GM18499 (cell line): ENCODE data around the gene MAMDC4.
"Not testable (repeated sequence)": the region's sequence is repeated elsewhere in the genome, so short reads cannot be mapped to it uniquely, and the experiment has no call there.

Experiments used
- ATAC-seq: cut with Tn5 transposase; IDR thresholded peaks from one replicate; pipeline ENCODE4 v1.9.1; 2021; ENCODE audit warnings: moderate number of reproducible peaks; ENCODE audit not compliant: insufficient read depth, unreplicated experiment

The MAMDC4 gene

GRCh38 chr9:136860529-136860928 is 8.4 kb downstream of the MAMDC4 start:
- no peak for ATAC-seq

GRCh38 chr9:136860933-136861873 is 9.1 kb downstream of the MAMDC4 start:
- no peak for ATAC-seq

- no peak for ATAC-seq
Measured at GRCh38 chr9:136861874-136862457, 9.8 kb downstream of the MAMDC4 start.

GRCh38 chr9:136862849-136863622 is 10.9 kb downstream of the MAMDC4 start:
- ATAC-seq = no peak

GRCh38 chr9:136863623-136864273 is 11.6 kb downstream of the MAMDC4 start:
- ATAC-seq = no peak

- no peak for ATAC-seq
Measured at GRCh38 chr9:136865041-136865767, 13.1 kb downstream of the MAMDC4 start.

GRCh38 chr9:136865768-136866103 is 13.6 kb downstream of the MAMDC4 start:
- no peak for ATAC-seq

GRCh38 chr9:136866898-136867421 is 14.8 kb downstream of the MAMDC4 start:
- ATAC-seq = not testable (repeated sequence)

GRCh38 chr9:136867480-136867879 is 15.3 kb downstream of the MAMDC4 start:
- no peak for ATAC-seq

GRCh38 chr9:136867917-136868316 is 15.8 kb downstream of the MAMDC4 start:
- no peak for ATAC-seq

GRCh38 chr9:136868644-136869043 is 16.5 kb downstream of the MAMDC4 start:
- no peak for ATAC-seq

- not testable (repeated sequence) for ATAC-seq
Measured at GRCh38 chr9:136869611-136870010, 17.5 kb downstream of the MAMDC4 start.

GRCh38 chr9:136875155-136875554 is 23.0 kb downstream of the MAMDC4 start:
- ATAC-seq = no peak

GRCh38 chr9:136876476-136876875 is 24.3 kb downstream of the MAMDC4 start:
- no peak for ATAC-seq

- no peak for ATAC-seq
Measured at GRCh38 chr9:136880651-136881050, 28.5 kb downstream of the MAMDC4 start.

- no peak for ATAC-seq
Measured at GRCh38 chr9:136881691-136882108, 29.6 kb downstream of the MAMDC4 start.

- no peak for ATAC-seq
Measured at GRCh38 chr9:136882109-136882946, 30.2 kb downstream of the MAMDC4 start.

GRCh38 chr9:136882947-136883283 is 30.8 kb downstream of the MAMDC4 start:
- ATAC-seq = not testable (repeated sequence)

- ATAC-seq = not testable (repeated sequence)
Measured at GRCh38 chr9:136883670-136884069, 31.5 kb downstream of the MAMDC4 start.
